Astrocyte of the cerebellum (primary cell): Measurements from ENCODE around the gene SLC6A3.

Experiments used
- DNase-seq: peaks from one replicate; pipeline ENCODE4 v3.0.0-alpha.2; 2011; ENCODE audit warnings: low read depth
- H3K4me3 ChIP-seq: 2 replicates; pipeline ENCODE4 v1.5.1; 2011; ENCODE audit warnings: mild to moderate bottlenecking, low read depth, low read length, moderate library complexity
- CTCF ChIP-seq: IDR thresholded peaks from 2 replicates; pipeline ENCODE4 v1.5.1; 2012; ENCODE audit warnings: low read length, low read depth, moderate library complexity, mild to moderate bottlenecking; ENCODE audit errors: missing control alignments
- in situ Hi-C: cut with HindIII; loops from 2 replicates; pipeline ENCODE4 v1.10.0; 2017; ENCODE audit warnings: low sequenced_read_pairs

SLC6A3 gene

GRCh38 chr5:1343315-1343751 lies 101.9 kb downstream of the SLC6A3 start:
- H3K4me3 ChIP-seq, result no peak overlapping the region
- no peak for TF ChIP-seq CTCF
- in situ Hi-C loops, result no loop called here
- DNase-seq, result no peak
